GM19193 (cell line): ENCODE results near the gene CHST5.

Source experiments
- POLR2A ChIP-seq: IDR thresholded peaks from 4 replicates; pipeline ENCODE4 v1.6.1; 2011; ENCODE audit not compliant: insufficient read depth, insufficient read length; ENCODE audit errors: extremely low read depth

The CHST5 gene

DNA sequence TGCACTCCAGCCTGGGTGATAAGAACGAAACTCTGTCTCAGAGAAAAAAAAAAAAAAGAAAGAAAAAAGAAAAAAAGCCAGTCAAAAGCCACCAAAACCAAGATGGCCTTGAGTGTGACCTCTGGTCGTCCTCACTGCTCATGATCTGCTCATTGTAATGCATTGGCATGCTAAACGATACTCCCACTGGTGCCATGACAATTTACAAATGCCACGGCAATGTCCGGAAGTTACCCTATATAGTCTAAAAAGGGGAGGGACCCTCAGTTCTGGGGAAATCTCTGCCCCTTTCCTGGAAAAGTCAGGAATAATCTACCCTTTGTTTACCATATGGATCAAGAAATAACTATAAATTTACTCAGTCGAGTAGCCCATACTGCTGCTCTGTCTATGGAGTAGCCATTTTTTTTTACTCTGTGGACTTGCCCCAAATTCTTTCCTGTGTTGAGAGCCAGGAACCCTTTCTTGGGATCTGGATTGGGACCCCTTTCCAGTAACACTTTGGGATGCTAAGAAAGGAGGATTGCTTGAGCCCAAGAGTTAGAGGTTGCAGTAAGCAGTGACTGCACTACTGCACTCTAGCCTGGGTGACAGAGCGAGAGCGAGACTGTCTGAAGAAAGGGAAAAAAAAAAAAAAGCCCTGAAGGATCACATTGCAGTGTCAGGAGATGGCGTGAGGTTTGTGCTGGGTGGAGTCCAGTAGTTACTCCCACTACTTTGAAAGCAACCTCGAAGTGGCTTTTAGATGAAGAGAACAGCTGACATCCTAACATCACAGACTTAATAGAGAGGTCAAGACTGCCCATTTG lies 23.9 kb upstream of the CHST5 start:
- no peak for TF ChIP-seq POLR2A

DNA sequence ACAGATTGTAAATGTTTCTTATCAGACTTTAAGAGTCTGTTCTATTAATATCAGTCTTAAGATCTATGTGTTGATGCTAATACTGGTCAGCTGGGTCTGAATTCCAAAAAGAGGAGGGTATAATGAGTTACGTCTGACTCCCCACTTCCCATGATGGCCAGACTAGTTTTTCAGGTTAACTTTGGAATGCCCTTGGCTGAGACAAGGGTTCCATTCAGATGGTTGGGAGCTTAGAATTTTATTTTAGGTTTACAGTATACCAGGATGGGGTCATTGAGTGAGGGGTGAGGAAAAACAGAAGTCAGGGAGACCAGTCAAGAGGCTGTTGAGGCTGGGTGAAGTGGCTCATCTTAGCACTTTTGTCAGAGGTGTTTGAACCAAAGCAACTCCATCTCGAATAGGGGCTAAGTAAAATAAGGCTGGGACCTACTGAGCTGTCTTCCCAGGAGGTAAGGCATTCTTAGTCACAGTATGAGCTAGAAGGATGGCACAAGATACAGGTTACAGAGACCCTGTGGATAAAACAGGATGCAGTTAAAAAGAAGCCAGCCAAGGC lies 23.0 kb upstream of the CHST5 start:
- no peak for TF ChIP-seq POLR2A

DNA sequence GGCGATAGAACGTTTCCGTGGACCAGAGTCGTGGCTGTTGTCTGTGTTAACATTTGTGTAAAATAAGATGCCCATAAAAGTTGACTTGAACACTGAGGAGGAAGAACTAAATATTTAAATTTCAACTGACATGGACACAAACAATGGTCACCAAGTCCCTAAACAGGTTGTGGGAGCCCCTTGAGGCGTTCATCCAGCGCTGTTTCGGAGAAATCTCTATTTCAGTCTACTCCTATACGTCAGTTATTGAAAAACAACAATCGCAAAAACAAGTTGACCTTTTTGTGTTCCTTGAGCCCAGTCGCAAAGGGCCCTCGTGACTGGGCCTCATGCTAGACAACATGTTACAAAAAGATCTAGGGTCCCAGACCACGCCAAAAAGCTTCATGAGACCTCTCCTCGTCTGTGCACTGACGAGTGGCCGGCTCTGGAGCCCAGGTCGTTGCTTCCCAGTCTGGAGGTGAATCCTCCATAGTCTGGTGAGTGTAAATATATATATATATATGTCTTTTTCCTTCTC lies 20.6 kb upstream of the CHST5 start:
- TF ChIP-seq POLR2A, result no peak

DNA sequence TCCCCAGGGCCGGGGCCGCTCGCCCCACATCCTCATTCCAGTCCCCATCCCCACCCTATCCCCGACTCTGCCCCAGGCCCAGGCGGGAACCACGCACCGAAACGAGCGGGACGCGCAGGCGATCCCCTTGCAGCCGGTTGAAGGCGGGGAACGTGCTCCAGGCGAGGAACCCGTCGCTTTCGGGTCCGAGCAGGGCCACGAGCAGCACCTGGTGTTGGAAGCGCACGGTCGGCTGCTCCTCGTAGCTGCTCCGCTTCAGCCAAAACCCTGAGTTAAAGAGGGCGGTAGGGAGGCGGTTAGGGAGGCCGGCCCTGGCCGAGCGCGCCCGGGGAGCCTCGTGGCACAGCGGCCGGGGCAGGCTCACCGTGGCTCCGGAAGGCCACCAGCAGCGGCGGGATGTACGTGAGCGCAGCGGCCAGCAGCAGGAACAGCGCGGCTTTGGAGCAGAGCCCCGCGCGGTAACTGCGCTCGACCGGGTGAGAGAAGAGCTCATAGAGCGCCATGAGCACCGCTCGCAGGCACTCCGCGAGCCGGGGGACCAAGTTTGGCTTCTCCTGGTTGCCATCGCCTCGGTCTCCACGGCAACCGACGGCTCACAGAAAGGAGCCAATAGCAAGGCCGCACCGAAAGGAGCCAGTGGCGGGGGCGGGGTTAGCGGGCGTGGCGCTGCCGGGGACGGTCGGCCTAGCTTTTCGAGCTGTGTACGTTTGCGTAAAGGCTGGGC lies 20.0 kb upstream of the CHST5 start, which contains the start of gene TMEM231:
TSS of gene TMEM231 (minus strand) at position 546 of the 724 bp plus-strand sequence. CDS start at position 503, 43 bp downstream.
- peak; percentile 58 for TF ChIP-seq POLR2A

DNA sequence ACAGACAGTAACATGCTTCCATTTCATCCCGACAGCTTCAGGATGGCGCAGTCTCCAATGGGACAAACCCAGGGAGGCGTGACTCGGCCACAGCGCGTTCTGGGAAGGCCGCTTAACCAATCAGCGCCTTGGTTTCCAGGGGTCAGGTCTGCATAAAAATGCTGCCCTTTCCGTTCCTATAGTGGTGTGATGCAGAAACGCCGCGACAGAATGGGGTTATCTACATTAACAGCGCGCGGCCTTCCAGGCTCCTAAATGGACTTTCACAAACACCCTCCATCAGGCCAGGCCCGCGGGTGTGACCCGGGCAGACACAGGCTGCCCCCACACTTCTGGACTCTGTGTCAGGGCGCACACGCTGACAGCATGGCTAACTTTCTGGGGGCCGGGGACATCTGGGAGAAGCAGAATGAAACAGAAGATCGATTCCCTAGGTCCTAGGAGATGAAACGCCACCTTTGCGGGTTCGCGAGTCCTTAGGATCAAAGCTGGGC lies 19.4 kb upstream of the CHST5 start:
- TF ChIP-seq POLR2A, result no peak

DNA sequence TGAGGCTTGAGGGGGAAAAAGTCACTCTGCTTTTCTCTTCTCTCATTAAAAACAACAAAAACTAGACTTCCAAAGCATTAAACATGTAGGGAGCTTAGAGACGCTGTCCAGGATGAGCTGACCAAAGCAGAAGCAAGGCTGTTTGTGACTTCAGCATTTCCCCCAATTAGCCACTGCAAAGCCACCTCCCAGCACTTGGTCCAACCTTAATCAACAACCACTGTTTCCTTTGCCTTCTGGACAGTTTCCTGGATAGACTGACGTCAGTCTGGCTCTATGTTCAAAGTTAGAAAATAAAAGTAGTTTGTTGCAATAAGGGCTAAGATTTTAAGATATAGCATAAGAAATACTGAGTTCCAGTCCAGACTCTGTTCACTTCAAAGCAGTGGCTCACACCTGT lies 17.0 kb upstream of the CHST5 start:
- no peak for TF ChIP-seq POLR2A

DNA sequence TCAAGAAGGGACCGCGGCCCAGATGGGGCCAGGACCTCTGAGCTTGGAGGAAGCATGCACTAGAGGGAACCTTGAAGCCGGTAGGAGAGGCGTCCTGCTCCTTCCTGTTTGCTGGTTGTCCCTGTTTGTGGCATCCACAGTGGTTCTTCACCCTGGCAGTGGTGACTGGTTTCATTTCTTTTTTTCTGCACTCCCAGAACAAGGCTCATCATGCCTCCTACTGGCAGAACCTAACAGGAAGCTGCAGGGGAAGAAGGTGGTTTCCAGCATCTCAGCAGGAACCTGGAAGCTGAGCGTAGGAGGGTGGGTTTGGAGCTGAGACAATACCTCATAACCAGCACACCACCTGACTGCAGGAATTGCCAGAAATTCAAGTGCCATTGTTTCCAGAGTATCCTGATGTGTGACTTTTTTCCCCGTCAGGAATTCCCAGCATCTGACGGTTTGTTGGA lies 14.3 kb upstream of the CHST5 start:
- no peak for TF ChIP-seq POLR2A

DNA sequence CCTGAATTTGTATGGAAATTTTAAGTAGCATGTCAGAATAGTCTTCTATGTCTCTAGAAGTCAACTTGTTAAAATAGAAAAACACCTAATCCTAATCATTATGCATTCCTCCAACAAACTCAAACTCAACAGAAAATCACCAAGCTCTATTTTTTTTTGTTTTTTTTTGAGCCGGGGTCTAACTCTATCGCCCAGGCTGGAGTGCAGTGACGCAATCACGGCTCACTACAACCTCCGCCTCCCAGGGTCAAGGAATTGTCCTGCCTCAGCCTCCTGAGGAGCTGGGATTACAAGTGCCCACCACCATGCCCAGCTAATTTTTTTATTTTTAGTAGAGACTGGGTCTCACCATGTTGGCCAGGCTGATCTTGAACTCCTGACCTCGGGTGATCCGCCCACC lies 10.4 kb upstream of the CHST5 start:
- TF ChIP-seq POLR2A, result no peak

DNA sequence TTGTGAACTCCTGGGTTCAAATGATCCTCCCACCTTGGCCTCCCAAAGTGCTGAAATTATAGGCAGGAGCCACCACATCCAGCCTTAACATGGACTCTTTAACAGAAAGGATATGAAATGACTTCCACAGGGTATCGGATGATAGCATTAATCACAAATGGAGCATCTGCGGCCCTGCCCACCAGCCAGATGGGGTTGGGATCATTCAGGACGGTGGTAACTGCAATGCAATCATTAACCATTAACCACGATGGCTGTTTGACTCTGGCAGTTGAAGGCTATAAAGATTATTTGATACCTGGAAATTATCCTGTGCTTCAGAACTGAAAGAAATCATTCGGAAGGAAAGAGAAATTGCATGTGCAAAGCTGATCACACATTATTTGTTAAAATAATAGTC lies 5.3 kb upstream of the CHST5 start:
- TF ChIP-seq POLR2A, result no peak

DNA sequence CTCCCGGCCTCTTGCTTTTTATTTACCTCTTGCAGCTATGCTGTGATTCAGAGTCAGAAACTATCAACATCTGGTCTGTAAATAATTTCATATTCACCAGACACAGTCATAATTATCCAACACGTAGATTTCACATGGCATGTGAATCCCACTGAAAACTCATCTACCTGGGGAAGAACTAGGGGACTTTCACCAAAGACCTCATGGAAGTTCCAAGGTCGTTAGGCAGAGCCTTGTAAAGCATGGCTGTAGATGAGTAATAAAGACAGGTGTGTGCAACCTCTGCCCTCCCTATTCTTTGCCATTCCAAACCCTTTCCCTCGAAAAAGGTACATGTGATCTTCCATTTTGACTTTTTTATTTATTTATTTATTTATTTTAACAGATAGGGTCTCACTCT lies 1.9 kb upstream of the CHST5 start:
- TF ChIP-seq POLR2A, result no peak

DNA sequence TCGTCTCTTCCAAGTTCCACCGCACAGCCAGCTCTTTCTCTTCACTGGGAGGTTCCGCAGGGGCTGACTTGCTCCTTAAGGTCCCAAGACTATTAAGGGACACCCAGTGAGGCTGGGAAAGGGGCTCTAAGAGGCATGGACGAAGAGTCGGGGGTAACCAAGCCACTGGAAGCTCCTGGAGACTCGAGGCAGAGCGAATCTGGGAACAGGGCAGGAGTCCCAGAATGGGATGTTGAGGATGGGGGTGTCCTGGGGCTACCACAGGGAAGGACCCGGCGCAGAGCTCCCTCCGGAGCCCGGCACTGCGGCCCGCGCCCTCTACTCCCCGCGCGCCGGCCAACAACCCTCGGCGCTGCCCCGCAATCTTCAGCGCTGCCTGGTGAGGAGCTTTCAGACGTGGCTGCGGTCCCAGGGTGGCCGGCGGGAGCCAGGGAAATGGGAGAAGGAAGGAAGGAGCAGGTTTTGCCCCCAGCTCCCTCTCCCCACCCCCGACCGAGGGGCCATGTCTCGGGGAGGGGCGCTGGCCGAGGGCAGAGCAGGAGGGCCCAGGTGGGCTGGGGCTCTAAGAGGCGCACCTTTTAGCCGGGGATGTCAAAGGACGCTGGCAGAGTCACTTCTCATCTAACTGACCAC lies 581 bp downstream of the CHST5 start:
- no peak for TF ChIP-seq POLR2A

DNA sequence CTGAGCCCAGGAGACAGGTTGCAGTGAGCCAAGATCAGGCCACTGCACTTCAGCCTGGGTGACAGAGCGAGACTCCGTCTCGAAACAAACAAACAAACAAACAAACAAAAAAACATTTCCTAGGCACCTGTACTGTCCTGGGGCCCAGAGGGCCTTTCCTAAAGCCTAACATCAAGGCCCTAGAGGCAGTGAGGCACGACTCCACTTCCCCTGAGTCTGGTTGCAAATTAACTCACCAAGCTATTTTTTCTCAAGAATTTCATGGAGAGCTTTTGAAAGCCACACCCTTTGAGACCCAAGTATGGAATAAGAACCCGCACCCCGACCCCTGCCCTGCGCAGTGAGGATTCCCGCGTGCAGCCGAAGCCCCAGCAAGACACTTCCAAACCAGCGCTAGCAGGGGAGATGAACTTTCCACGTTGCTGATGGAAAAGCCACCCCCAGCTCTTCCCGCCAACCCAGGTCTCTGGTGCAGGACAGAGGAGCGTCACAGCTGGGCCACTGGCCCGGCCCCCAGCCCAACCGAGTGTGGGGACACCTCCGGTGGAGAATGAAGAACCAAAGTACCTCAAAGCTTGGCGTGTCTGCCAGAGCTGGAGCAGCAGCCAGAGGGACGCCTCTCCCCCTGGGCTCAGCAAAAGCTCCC lies 1.2 kb downstream of the CHST5 start:
- TF ChIP-seq POLR2A, result no peak

DNA sequence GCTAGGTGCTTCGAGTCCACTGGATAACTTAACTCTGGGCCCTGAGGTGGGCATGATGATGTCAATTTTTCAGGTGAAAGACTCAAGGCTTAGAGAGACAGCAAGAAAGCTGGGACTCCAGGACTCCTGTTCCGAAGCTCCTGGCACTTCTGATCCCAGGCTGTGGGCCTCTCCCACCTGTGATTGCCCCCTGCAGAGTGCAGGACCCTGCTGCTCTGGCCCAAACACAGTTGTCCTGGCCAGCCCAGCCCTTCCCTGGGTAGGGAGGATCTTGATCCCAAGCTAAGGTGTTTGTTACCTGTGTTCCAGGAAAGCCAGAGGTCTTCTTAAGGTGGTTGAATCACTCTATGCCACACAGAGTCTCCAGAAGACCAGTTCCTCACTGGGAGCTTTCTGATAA lies 3.1 kb downstream of the CHST5 start:
- no peak for TF ChIP-seq POLR2A

DNA sequence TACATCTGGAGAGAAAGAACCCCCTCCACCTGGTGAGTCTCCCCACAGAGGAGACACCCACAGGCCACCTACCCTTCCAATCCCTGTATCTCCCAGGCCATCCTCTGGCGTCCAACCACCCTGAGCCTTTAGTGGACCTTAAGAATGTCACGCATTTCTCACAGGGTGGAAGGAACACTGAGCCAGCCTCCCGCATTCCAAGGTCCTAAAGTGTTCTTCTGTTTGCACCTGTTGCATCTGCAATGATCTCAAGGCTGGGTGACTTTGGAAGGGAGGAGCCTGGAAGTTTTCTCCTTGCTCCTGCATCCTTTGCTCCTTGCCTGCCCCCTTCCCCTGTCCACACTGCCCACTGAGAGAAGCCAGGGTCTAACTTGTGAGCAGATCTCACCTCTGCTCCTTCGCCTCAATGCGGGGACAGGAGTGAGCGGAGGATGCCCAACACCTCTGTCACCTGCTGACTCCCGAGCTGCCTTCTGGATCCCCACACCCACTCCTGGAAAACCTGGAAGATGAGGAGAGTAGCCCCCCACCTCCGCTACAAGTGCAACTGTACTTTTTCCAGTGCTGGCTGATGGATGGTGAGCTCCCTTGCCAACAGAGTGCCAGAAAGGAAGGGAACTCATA lies 3.7 kb downstream of the CHST5 start:
- no peak for TF ChIP-seq POLR2A

DNA sequence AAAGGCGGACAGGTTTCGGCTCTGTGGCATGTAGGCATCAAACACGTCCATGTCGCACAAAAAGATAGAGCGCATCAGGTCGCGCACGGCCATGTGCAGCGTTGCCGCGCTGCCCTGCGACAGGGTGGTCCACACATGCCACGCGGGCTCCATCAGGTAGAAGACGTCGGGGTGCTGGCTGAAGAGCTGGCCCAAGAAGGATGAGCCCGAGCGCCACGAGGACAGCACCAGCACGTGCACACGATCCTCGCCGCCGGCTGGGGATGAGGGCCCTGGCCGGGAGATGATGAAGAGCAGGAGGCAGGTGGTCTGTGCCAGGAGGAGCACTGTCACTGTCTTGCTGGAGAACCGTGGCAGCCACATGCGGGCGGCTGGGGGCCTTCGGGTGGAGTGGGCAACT lies 5.9 kb downstream of the CHST5 start:
- TF ChIP-seq POLR2A, result no peak
